GM21423 (cell line): ENCODE results near the gene SMG1.

Experiments used
- ATAC-seq: cut with Tn5 transposase; IDR thresholded peaks from one replicate; pipeline ENCODE4 v1.9.1; 2021; ENCODE audit warnings: mild to moderate bottlenecking, moderate library complexity; ENCODE audit not compliant: unreplicated experiment

SMG1 gene

GRCh38 chr16:18855196-18855595 is 71.0 kb downstream of the SMG1 start:
- no peak for ATAC-seq

DNA sequence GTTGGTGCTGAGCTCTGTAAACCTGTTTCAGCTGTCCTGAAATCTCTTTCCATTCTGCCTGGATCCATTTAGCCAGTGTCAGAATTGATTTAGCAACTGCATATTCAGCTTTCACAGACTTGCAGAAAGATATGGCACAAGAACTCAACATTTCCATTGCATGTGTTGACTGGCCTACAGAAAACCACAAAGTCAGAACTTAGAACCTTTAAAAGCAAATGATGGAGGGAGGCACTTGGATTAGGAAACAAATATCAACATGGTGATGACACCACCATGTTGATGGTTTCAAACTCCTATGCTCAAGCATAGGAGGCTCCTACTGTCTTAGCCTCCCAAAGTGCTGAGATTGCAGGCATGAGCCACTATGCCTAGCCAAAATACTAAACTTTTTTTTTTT is 72.5 kb downstream of the SMG1 start:
- no peak for ATAC-seq

- ATAC-seq, result no peak
These were observed 73.6 kb downstream of the SMG1 start for GRCh38 chr16:18852647-18853046.

GRCh38 chr16:18846416-18846815 is 79.8 kb downstream of the SMG1 start:
- ATAC-seq, result no peak

DNA sequence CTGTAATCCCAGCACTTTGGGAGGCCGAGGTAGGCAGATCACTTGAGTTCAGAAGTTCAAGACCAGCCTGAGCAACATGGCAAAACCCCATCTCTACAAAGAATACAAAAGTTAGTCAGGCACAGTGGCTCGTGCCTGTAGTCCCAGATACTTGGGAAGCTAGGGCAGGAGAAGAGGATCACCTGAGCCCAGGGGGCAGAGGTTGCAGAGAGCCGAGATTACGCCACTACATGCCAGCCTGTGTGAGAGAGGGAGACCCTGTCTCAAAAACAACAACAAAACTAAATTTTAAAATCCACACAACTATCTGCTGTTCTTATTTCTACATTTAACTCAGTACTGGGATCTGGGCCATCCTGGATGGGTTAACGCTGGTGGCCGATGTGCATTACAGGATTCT is 83.6 kb downstream of the SMG1 start:
- no peak for ATAC-seq

- ATAC-seq, result no peak
These were observed 84.2 kb downstream of the SMG1 start for GRCh38 chr16:18841833-18842525.

DNA sequence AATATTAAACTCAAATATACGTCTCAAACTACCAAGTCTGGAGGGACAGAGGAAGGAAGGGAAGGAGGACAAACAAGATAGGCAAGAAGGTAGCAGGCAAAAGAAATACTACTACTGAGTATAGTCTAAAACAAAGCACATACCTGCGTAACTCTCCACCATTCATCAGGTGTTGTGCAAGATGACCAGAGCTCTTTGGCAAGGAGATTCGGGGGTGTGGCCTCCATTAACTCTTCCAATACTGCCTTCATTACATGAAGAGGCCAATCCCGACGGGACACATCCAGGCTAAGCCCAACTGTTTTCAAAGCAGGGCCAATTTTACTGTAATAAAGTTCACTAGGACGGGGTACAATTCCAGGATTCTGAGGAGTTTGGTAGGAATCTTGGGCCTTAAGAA is 86.7 kb downstream of the SMG1 start:
- ATAC-seq, result no peak

DNA sequence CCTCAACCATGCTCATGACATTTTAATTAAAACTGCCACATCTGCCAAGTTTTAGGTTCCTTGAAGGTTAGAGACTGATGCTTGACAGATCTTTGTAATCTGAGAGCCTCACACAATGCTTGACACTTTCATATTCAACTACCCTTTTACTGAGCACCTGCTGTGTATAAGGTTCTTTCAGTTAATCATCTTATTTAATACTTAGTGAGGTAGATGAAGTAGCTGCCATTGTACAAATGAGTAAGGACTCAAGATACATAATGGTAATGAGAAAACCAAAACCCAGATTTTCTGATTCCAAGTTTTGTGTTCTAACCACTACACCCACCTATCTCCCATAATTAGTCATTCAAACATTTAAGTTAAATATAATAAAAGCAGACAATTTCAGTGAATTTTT is 89.5 kb downstream of the SMG1 start:
- ATAC-seq, result no peak

- no peak for ATAC-seq
These were observed 91.3 kb downstream of the SMG1 start for GRCh38 chr16:18834864-18835263.

DNA sequence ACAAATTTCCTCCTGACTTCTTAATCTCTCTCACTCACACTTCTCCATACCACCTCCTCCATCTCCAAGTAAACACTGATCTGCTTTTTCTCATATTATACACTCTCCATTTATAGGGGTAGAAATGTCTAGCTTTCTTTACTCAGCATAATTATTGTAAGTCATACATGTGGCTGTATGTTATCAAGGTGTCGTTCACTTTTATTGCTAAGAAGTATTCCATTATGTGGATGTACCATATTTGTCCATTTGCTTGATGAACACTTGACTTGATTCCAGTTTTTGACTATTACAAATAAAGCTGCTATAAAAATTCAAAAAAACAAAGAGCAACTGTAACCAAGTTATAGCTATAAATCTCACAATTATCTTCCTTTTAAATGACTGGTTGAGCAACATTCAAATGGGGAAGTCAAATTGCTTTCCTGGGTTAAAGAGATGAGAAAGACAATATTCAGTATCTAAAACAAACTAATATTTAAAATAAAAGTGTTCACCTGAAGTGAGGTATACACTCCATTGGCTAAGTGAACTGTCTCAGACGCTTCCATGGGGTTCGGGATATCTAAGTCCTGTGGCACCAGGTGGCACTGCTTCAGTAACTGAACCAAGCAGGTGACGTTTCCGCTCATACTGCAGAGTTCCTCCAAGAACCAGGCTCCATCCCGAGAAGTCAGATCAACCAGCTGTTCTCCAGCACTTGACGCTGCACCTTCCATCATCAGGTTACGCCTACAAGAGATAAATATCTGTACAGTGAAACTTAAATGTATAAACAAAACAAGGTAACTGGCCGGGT is 92.3 kb downstream of the SMG1 start:
- no peak for ATAC-seq

DNA sequence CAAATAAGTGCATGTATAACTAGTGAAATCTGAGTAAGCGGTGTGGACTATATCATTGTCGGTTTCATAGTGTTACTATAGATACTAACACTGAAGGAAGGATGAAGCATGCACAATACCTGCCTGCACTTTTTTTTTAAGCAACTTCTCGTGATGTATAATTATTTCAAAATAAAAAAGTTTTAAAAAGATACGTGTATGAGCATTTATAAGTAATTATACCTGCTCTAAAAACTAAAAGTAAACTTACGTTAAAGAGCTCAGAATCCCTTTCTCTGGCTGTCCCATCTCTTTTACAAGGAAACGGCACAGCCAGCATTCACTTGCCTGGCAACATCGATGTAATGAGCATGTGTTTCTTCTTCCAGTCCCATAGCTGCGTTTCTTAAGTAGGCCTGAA is 93.6 kb downstream of the SMG1 start:
- ATAC-seq, result no peak

GRCh38 chr16:18832006-18832405 is 94.2 kb downstream of the SMG1 start:
- ATAC-seq, result no peak

DNA sequence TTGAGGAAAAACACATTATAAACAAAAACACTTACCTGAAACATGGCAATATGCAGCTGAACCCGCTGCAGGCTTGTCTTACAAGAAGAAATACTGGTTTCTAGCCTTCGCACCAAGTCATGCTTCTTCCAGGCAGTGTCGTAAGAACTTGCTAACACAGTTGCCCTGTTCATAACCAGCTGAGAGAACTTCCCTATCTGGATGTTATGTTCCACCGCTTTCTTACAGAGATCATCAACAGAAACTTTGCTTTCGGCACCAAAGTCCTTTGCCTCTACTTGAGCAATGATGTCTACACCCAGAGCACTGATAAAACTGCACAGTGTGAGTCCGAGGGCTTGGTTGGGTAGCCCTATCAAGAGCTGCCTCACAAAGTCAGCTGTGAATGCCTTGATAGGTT is 97.0 kb downstream of the SMG1 start:
- no peak for ATAC-seq

DNA sequence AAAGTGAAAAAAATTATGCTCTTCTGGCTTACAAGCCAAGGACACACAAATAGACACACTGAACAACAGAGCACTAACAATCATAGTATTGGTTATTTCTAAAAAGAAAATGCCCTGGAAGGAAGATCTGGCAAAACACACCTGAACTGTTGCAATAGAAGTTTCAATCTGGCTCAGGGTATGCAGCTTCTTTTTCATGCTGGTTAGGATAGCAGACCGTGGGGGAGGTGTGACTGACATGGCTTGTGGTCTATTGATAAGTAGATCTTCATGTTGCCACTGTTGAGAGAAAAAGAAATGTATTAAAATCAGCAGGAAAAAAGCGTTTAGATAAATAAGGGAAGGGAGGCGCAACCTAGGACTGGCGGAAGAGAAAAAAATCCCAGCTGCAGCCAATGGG is 98.3 kb downstream of the SMG1 start:
- no peak for ATAC-seq

DNA sequence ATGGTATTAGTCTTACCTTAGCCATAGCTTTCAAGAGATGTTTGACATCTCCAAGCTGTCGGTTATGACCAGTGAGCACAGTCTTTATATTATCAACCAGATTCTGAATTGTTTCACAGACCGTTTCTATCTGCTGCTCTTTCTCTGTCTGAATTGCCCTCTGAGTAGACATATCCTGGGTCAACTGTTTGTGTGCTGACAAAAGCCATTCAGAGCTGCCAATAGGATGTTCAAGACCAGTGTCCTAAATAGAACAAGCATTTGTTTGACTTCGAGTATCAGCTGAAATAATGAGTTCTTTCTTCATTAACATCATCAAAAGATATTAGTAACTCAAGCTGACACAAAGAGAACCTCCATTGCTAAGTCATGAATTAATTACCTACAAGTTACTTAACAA is 109.9 kb downstream of the SMG1 start:
- ATAC-seq, result no peak

GRCh38 chr16:18811925-18812324 is 114.3 kb downstream of the SMG1 start:
- no peak for ATAC-seq

DNA sequence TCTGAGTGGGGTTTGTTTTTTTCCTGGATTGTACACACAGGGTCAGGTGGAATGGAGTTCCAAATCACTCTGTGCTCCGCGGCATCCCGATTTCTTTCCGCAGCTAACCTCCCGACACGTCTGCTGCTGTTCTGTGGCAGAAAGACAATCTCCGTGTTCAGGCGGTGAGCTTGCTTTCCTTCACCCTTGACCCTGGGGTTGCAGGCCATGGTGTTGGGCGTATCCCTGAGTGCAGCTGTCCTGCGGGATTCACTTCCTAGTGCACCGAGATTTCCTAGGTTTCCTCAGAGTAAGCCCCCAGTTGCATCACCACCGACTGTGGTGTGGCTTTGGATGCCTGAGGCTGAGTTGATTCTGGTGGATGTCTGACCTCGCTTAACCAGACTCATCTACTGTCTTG is 117.0 kb downstream of the SMG1 start:
- ATAC-seq, result no peak

GRCh38 chr16:18805257-18805773 is 120.9 kb downstream of the SMG1 start:
- ATAC-seq, result no peak

DNA sequence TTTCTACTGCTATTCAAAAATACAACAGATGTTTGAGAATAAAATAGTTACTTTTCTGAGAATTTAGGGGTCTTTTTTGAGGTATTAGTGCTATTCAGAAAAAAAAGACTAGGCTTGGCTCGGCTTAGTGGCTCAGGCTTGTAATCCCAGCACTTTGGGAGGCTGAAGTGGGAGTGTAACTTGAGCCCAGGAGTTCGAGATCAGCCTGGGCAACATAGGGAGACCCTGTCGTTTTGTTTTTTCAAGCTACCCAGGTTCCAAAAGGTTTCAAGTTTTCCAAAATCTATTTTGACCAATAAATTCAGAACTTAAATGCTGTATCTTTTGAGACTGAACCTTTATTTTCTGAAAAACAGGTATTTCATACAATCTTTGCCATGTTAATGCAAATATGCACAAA is 121.7 kb downstream of the SMG1 start:
- ATAC-seq, result no peak

- no peak for ATAC-seq
These were observed 122.4 kb downstream of the SMG1 start for GRCh38 chr16:18803569-18804462.

- ATAC-seq, result no peak
These were observed 123.4 kb downstream of the SMG1 start for GRCh38 chr16:18802767-18803343.
